Mucosa of descending colon (tissue), 3 donors: Measurements from ENCODE around the gene FAM83C. TPM values are rescaled to one million over a fixed set of nuclear protein-coding genes. Genes with fewer than 3 reads are reported as not detected.

ENCODE experiments used
- ATAC-seq: fragments of 200-7000 bp; cut with Tn5 transposase; one replicate; pipeline ENCODE4 v1.9.1; 2020; ENCODE audit warnings: mild to moderate bottlenecking, moderate library complexity
- DNase-seq, 3 donors: peaks; one replicate each; pipeline ENCODE4 v3.0.0-alpha.2; 2020
- H3K36me3 ChIP-seq: fragments of 200-600 bp; one replicate; pipeline ENCODE4 v1.8.0; 2021; ENCODE audit warnings: low read depth, mild to moderate bottlenecking
- H3K4me1 ChIP-seq: fragments of 200-600 bp; one replicate; pipeline ENCODE4 v1.8.0; 2021; ENCODE audit warnings: low read depth, mild to moderate bottlenecking
- H3K4me3 ChIP-seq: fragments of 200-600 bp; one replicate; pipeline ENCODE4 v1.8.0; 2021; ENCODE audit warnings: mild to moderate bottlenecking
- H3K9me3 ChIP-seq: fragments of 200-600 bp; one replicate; pipeline ENCODE4 v1.8.0; 2021; ENCODE audit warnings: mild to moderate bottlenecking
- CTCF ChIP-seq: fragments of 200-600 bp; IDR thresholded peaks from one replicate; pipeline ENCODE4 v1.8.0; 2022; ENCODE audit warnings: antibody characterized with exemption, mild to moderate bottlenecking
- intact Hi-C, 2 donors: fragments of 100-400 bp; cut with DNase I in 1 of 2; cut with micrococcal nuclease in 1 of 2; formaldehyde crosslinking; loops; one replicate each; pipeline versions ENCODE4 v1.11.0 to v1.11.1; 2022; cut with DNase I, micrococcal nuclease
- total RNA-seq, 3 donors: library from RNA; stranded (reverse); fragmentation: NEBNext Ultra II Directional in 2 of 3; extraction: Animal tissue kit (Norgen Biotek cat#: 25700) in 2 of 3; gene quantifications; one replicate each; pipeline versions ENCODE4 v1.2.1 to v1.2.4, GENCODE V29; 2021 to 2023
- donor health status: DM: no; HTN: no; CAD: no; lungs with moderate emphysema.
- donor health status: DM: no; HTN: no; CAD: no.
- donor health status: DM: no; HTN: yes; CAD: no.

Gene FAM83C
- total RNA-seq, 3 donors from 2014 or later = 0.13 to 0.41 TPM; not detected in 1

- intact Hi-C loops = no loop called here
- no peak for ATAC-seq
- H3K36me3 ChIP-seq = no peaks in the 10 kb centered on the region
Observed at GRCh38 chr20:35280523-35280922, 11.7 kb downstream of the FAM83C start.

GRCh38 chr20:35279533-35280174 is 12.6 kb downstream of the FAM83C start:
- Histone ChIP-seq H3K9me3 (no peaks in the 10 kb centered on the region), H3K4me1 (peaks cover 28% of the 10 kb centered on the region), H3K36me3 (no peaks in the 10 kb centered on the region), H3K4me3 (no peak overlapping the region)
- ATAC-seq (no peak), DNase-seq (no peak)
- no peak for TF ChIP-seq CTCF
- intact Hi-C loops = no loop called here

More at GRCh38 chr20:35280523-35280922, 11.7 kb downstream of the FAM83C start:
- Histone ChIP-seq H3K4me1 (peaks cover 37% of the 10 kb centered on the region), H3K9me3 (no peaks in the 10 kb centered on the region), H3K4me3 (no peak overlapping the region)
- DNase-seq = no peak
- TF ChIP-seq CTCF = no peak

- Histone ChIP-seq H3K9me3 (no peaks in the 10 kb centered on the region), H3K4me3 (no peak overlapping the region), H3K36me3 (no peaks in the 10 kb centered on the region), H3K4me1 (peaks cover 28% of the 10 kb centered on the region)
- intact Hi-C loops = no loop called here
- TF ChIP-seq CTCF = no peak
- no peak for ATAC-seq
- no peak for DNase-seq
Observed at GRCh38 chr20:35279040-35279439, 13.2 kb downstream of the FAM83C start.

GRCh38 chr20:35277531-35278395 is 14.5 kb downstream of the FAM83C start, which contains the start of gene MMP24OS:
MMP24OS (minus strand) TSS chr20:35278122; CDS start chr20:35277929, 193 bp downstream.
- ATAC-seq (peak; percentile 95), DNase-seq (peak; percentile 92 to 95 (median 95))
- peak; percentile 9 for TF ChIP-seq CTCF
- intact Hi-C loops = no loop called here
- no peaks in the 10 kb centered on the region for H3K36me3 ChIP-seq
- H3K4me1 ChIP-seq = peaks cover 18% of the 10 kb centered on the region
- H3K4me3 ChIP-seq = peak within 1 kb of the TSS; percentile 65
- H3K9me3 ChIP-seq = no peaks in the 10 kb centered on the region

GRCh38 chr20:35277127-35277526 is 15.1 kb downstream of the FAM83C start:
- H3K4me1 ChIP-seq = peaks cover 15% of the 10 kb centered on the region
- ATAC-seq = no peak
- DNase-seq = no peak
- H3K9me3 ChIP-seq = no peaks in the 10 kb centered on the region
- TF ChIP-seq CTCF = no peak
- intact Hi-C loops = no loop called here
- H3K4me3 ChIP-seq = peak overlapping the region; percentile 65
- no peaks in the 10 kb centered on the region for H3K36me3 ChIP-seq
